Ishikawa (cell line): ENCODE measurements around the gene SAAL1.

Experiments
- CEBPB ChIP-seq: IDR thresholded peaks from 2 replicates; pipeline ENCODE4 v1.6.1; 2012
- CREB1 ChIP-seq: IDR thresholded peaks from 2 replicates; pipeline ENCODE4 v1.6.1; 2012; ENCODE audit warnings: low read depth
- EGR1 ChIP-seq: IDR thresholded peaks from 2 replicates; pipeline ENCODE4 v1.6.1; 2012
- EP300 ChIP-seq: IDR thresholded peaks from 2 replicates; pipeline ENCODE4 v1.6.1; 2012; ENCODE audit warnings: borderline replicate concordance
- FOXM1 ChIP-seq: IDR thresholded peaks from 2 replicates; pipeline ENCODE4 v1.6.1; 2012; ENCODE audit warnings: low read depth, borderline replicate concordance
- MAX ChIP-seq: IDR thresholded peaks from 2 replicates; pipeline ENCODE4 v1.6.1; 2012
- NFIC ChIP-seq: IDR thresholded peaks from 2 replicates; pipeline ENCODE4 v1.6.1; 2012
- RAD21 ChIP-seq: IDR thresholded peaks from 2 replicates; pipeline ENCODE4 v1.6.1; 2012; ENCODE audit warnings: low read depth
- REST ChIP-seq: IDR thresholded peaks from 2 replicates; pipeline ENCODE4 v1.6.1; 2012; ENCODE audit warnings: low read depth, mild to moderate bottlenecking
- TAF1 ChIP-seq: IDR thresholded peaks from 2 replicates; pipeline ENCODE4 v1.6.1; 2012; ENCODE audit warnings: low read depth, mild to moderate bottlenecking
- TCF12 ChIP-seq: IDR thresholded peaks from 2 replicates; pipeline ENCODE4 v1.6.1; 2012; ENCODE audit warnings: low read depth
- TEAD4 ChIP-seq: IDR thresholded peaks from 2 replicates; pipeline ENCODE4 v1.6.1; 2012
- USF1 ChIP-seq: IDR thresholded peaks from 2 replicates; pipeline ENCODE4 v1.6.1; 2012
- YY1 ChIP-seq: IDR thresholded peaks from 2 replicates; pipeline ENCODE4 v1.6.1; 2012; ENCODE audit warnings: low read depth
- ZBTB7A ChIP-seq: IDR thresholded peaks from 2 replicates; pipeline ENCODE4 v1.6.1; 2012; ENCODE audit warnings: low read depth

Gene SAAL1

GRCh38 chr11:18061351-18061750, 44.5 kb downstream of the SAAL1 start:
- TF ChIP-seq TAF1 (no peak), CREB1 (no peak), EP300 (no peak), YY1 (no peak), TEAD4 (no peak), EGR1 (no peak), ZBTB7A (no peak), USF1 (no peak), CEBPB (no peak), REST (no peak)

GRCh38 chr11:18056561-18057181, 49.2 kb downstream of the SAAL1 start:
- TF ChIP-seq TAF1 (no peak), TCF12 (no peak), RAD21 (no peak), ZBTB7A (no peak), EGR1 (no peak), USF1 (no peak), MAX (no peak), REST (no peak), YY1 (no peak), EP300 (no peak), CREB1 (no peak), TEAD4 (no peak), CEBPB (no peak), FOXM1 (no peak), NFIC (no peak)

GRCh38 chr11:18054511-18055103, 51.3 kb downstream of the SAAL1 start:
- TF ChIP-seq FOXM1 (no peak), MAX (no peak), NFIC (no peak), RAD21 (no peak), TAF1 (no peak), CEBPB (no peak), REST (no peak)

GRCh38 chr11:18050848-18051247, 55.0 kb downstream of the SAAL1 start:
- TF ChIP-seq TAF1 = no peak
- no peak for TF ChIP-seq CEBPB
- TF ChIP-seq TEAD4 = no peak
- no peak for TF ChIP-seq REST
- TF ChIP-seq YY1 = no peak
- no peak for TF ChIP-seq TCF12
- no peak for TF ChIP-seq EP300
- TF ChIP-seq NFIC = no peak
- no peak for TF ChIP-seq EGR1
